K562 (cell line): ENCODE data around the gene TWSG1. TPM values are rescaled to one million over a fixed set of nuclear protein-coding genes. Genes with fewer than 3 reads are reported as not detected.

ENCODE experiments used
- ATAC-seq: fragments of 200-7000 bp; cut with Tn5 transposase; 3 replicates; pipeline ENCODE4 v1.9.1; 2020; ENCODE audit warnings: moderate library complexity
- BruUV-seq: library from RNA; stranded (reverse); fragments of 400-500 nt; replicated peaks from 2 replicates; lab custom pipeline; 2021; lab: Mats Ljungman, UMichigan
- CTCF ChIA-PET: fragments of 300-600 bp; formaldehyde crosslinking; extraction: SDS; loops from one replicate; lab custom pipeline; 2021; ENCODE audit warnings: low intra/inter-chr PET ratio; lab: Yijun Ruan, JAX
- POLR2A ChIA-PET: fragments of 300-600, 350-650 bp; sonication (Branson Sonifier 250); formaldehyde crosslinking; extraction: SDS; loops from one replicate; lab custom pipeline; 2021; ENCODE audit warnings: antibody characterized with exemption, inconsistent platforms; lab: Yijun Ruan, JAX
- DNase-seq, 4 experiments: peaks; one replicate each; pipeline versions ENCODE4 v3.0.0 to v3.0.0-alpha.2; 2011 to 2018; ENCODE audit warnings: low spot score in 3 of 4, mixed read lengths in 3 of 4; ENCODE audit errors: extremely low read depth in 1 of 4
- FAIRE-seq: peaks from 2 replicates; lab custom pipeline; 2011; peaks lifted over from hg19 to GRCh38; lab: Jason Lieb, UNC
- H2AFZ ChIP-seq: 2 replicates; pipeline ENCODE4 v1.6.0; 2011; ENCODE audit warnings: low read depth, low read length, control low read depth, inconsistent platforms
- H3K27ac ChIP-seq: fragments of 200-600 bp; 3 replicates; pipeline ENCODE4 v1.8.0; 2011; ENCODE audit warnings: low read depth, mild to moderate bottlenecking, control low read depth, inconsistent platforms, low read length, moderate library complexity, mixed read lengths; ENCODE audit errors: extremely low read depth
- H3K27me3 ChIP-seq, 2 experiments: fragments of 300-600 bp in 1 of 2; 2 replicates in 1 of 2; 3 replicates in 1 of 2; pipeline versions ENCODE4 v1.6.0 to v1.8.0; 2011; ENCODE audit warnings: inconsistent platforms in 2 of 2, low read length in 2 of 2, mild to moderate bottlenecking in 1 of 2, mixed read lengths in 1 of 2, moderate library complexity in 1 of 2; ENCODE audit not compliant: control insufficient read depth in 2 of 2, insufficient read depth in 2 of 2
- H3K36me3 ChIP-seq: fragments of 300-600 bp; 3 replicates; pipeline ENCODE4 v1.8.0; 2011; ENCODE audit warnings: mild to moderate bottlenecking, low read length, inconsistent platforms; ENCODE audit not compliant: control insufficient read depth, insufficient read depth
- H3K4me1 ChIP-seq, 2 experiments: fragments of 200-600 bp in 1 of 2; replicated peaks in 1 of 2; 2 replicates in 1 of 2; 3 replicates in 1 of 2; pipeline versions ENCODE4 v1.5.1 to v1.8.0; 2011; ENCODE audit warnings: inconsistent platforms in 2 of 2, low read length in 2 of 2, mild to moderate bottlenecking in 1 of 2, mixed read lengths in 1 of 2, moderate library complexity in 1 of 2; ENCODE audit not compliant: control insufficient read depth in 2 of 2, insufficient read depth in 2 of 2
- H3K4me2 ChIP-seq: 2 replicates; pipeline ENCODE4 v1.6.1; 2011; ENCODE audit warnings: low read length, control low read depth, inconsistent platforms, mixed read lengths; ENCODE audit not compliant: insufficient read depth
- H3K4me3 ChIP-seq: fragments of 200-600 bp; sonication (generic), shearing (Covaris generic); 2 replicates; pipeline ENCODE4 v1.5.1; 2016; ENCODE audit warnings: control low read depth, inconsistent platforms
- H3K79me2 ChIP-seq: fragments of 200-600 bp; 3 replicates; pipeline ENCODE4 v1.8.0; 2011; ENCODE audit warnings: low read length, inconsistent platforms; ENCODE audit not compliant: control insufficient read depth, insufficient read depth
- H3K9ac ChIP-seq, 2 experiments: 2 replicates each; pipeline versions ENCODE4 v1.6.0 to v1.6.1; 2011; ENCODE audit warnings: low read depth in 2 of 2, low read length in 2 of 2, control low read depth in 1 of 2, inconsistent platforms in 1 of 2, mild to moderate bottlenecking in 1 of 2, mixed read lengths in 1 of 2; ENCODE audit not compliant: insufficient read depth in 1 of 2
- H3K9me1 ChIP-seq: one replicate; pipeline ENCODE4 v1.6.0; 2011; ENCODE audit warnings: inconsistent platforms, mild to moderate bottlenecking, low read length, moderate library complexity; ENCODE audit not compliant: control insufficient read depth, insufficient read depth
- H3K9me3 ChIP-seq: replicated peaks from 2 replicates; pipeline ENCODE4 v1.5.1; 2011; ENCODE audit warnings: low read depth, low read length, inconsistent platforms; ENCODE audit not compliant: control insufficient read depth, insufficient read depth
- H4K20me1 ChIP-seq: replicated peaks from 2 replicates; pipeline ENCODE4 v1.6.1; 2011; ENCODE audit warnings: low read length, inconsistent platforms, mixed read lengths; ENCODE audit not compliant: control insufficient read depth, insufficient read depth
- HMG20B ChIP-seq: fragments of 250-450 bp; sonication (Bioruptor Pico); IDR thresholded peaks from 2 replicates; pipeline ENCODE4 v1.5.0; 2021; ENCODE audit warnings: mild to moderate bottlenecking
- NFIC ChIP-seq: fragments of 450-650 bp; IDR thresholded peaks from 2 replicates; pipeline ENCODE4 v1.6.1; 2017; ENCODE audit warnings: mild to moderate bottlenecking, inconsistent platforms
- TAF7 ChIP-seq: fragments of 450-650 bp; IDR thresholded peaks from 2 replicates; pipeline ENCODE4 v1.6.1; 2016; ENCODE audit warnings: missing genetic modification characterization, missing compliant biosample characterization
- ZBTB33 ChIP-seq: sonication (generic); formaldehyde crosslinking; IDR thresholded peaks from 2 replicates; pipeline ENCODE4 v1.8.1; 2023; ENCODE audit warnings: mild to moderate bottlenecking, missing genetic modification reagents
- ZNF280B ChIP-seq: fragments of 250-450 bp; sonication (Bioruptor Pico); IDR thresholded peaks from 2 replicates; pipeline ENCODE4 v1.5.1; 2021; ENCODE audit warnings: mild to moderate bottlenecking
- ZNF655 ChIP-seq: fragments of 250-450 bp; sonication (Bioruptor Pico); IDR thresholded peaks from 2 replicates; pipeline ENCODE4 v1.5.0; 2021
- ZNF699 ChIP-seq: fragments of 250-450 bp; sonication (Bioruptor Pico); IDR thresholded peaks from 2 replicates; pipeline ENCODE4 v1.8.0; 2021; ENCODE audit warnings: mild to moderate bottlenecking, moderate library complexity; ENCODE audit not compliant: insufficient replicate concordance
- WGBS: fragments of 100-300 bp; shearing (Covaris generic); methylation state at CpG from one replicate; pipeline ENCODE4 v1.1.6; 2016; ENCODE audit warnings: low coverage, mixed read lengths; ENCODE audit not compliant: insufficient coverage; ENCODE audit errors: missing lambda C conversion rate; 5-methylcytosine and 5-hydroxymethylcytosine counted together
- in situ Hi-C: fragments of 300-500 bp; cut with MboI; formaldehyde crosslinking; loops from 4 replicates; pipeline ENCODE4 v1.15.0; 2018; ENCODE audit warnings: inconsistent platforms, mixed read lengths
- intact Hi-C: fragments of 100-400 bp; cut with micrococcal nuclease; formaldehyde crosslinking; loops from 2 replicates; pipeline ENCODE4 v1.14.2; 2022
- polyA plus RNA-seq, 8 experiments: library from polyadenylated mRNA; depleted of rRNA in 4 of 8; stranded (reverse) in 5 of 8; unstranded in 3 of 8; fragments of >200 nt; fragmentation: Nextera tagmentation in 2 of 8; fragmentation: Illumina TruSeq in 1 of 8; extraction: Ambion mirVana in 2 of 8; extraction: Trizol in 1 of 8; gene quantifications; 2 replicates each; pipeline versions ENCODE4 v1.2.1 to v1.2.3, GENCODE V29; 2011 to 2014; ENCODE audit warnings: inconsistent platforms in 1 of 8, missing spikeins in 1 of 8
- total RNA-seq, 7 experiments: library from RNA; depleted of rRNA in 6 of 7; stranded (reverse); fragments of >200 nt in 6 of 7; fragmentation: Illumina TruSeq in 2 of 7; extraction: Trizol in 2 of 7; gene quantifications; 2 replicates each; pipeline versions ENCODE4 v1.2.1 to v1.2.3, GENCODE V29; 2011 to 2021; ENCODE audit warnings: low replicate concordance in 1 of 7

The TWSG1 gene
- total and polyA plus RNA-seq, 9 of the 15 experiments (the other 6 are each of a cell fraction or from before 2014, with no cell fraction given), result 10.4 to 37.2 (median 25.1) TPM

- TF ChIP-seq TAF7 (tag) (no peak), HMG20B (CRISPR knock-in tag) (no peak), ZNF699 (CRISPR knock-in tag) (no peak)
Measured at GRCh38 chr18:9416563-9417072, 82.0 kb downstream of the TWSG1 start (continued).

GRCh38 chr18:9417073-9417851 is 82.7 kb downstream of the TWSG1 start:
- Histone ChIP-seq H3K79me2 (no peaks in the 10 kb centered on the region), H3K4me3 (no peak overlapping the region), H4K20me1 (no peaks in the 10 kb centered on the region), H3K27ac (no peak overlapping the region), H2AFZ (peak overlapping the region; percentile 67), H3K4me2 (no peak overlapping the region), H3K9me3 (no peaks in the 10 kb centered on the region), H3K27me3 (no peaks in the 10 kb centered on the region), H3K36me3 (no peaks in the 10 kb centered on the region), H3K4me1 (peaks cover 25 to 26% of the 10 kb centered on the region in 2 experiments), H3K9ac (0 out of 4 replicates have a peak overlapping the region, but pooled peaks of 1 of the 2 experiments have one; percentile 10)
- peak; percentile 11; the same call in 1 of the 3 replicates for ATAC-seq
- intact Hi-C loops (no loop called here), in situ Hi-C loops (no loop called here)
- CTCF ChIA-PET, result no interaction called here
- WGBS, result 70% methylated on average over 18 of the region's 18 CpGs
- FAIRE-seq, result no peak
- POLR2A ChIA-PET, result interaction anchor here (0.6 to 1.1 kb wide), 3 partner anchors 10 to 889 kb away, joined by 3 read pairs; no protein-coding TSS in a partner anchor
- no peak for DNase-seq
- TF ChIP-seq NFIC, result peak; percentile 51; the same call in 1 of the 2 replicates
- TF ChIP-seq ZNF655 (CRISPR knock-in tag), result no peak
- TF ChIP-seq ZNF280B (CRISPR knock-in tag), result no peak
- TF ChIP-seq ZBTB33, result peak; percentile 68
- TF ChIP-seq, all 486 proteins: peak for 2
- BruUV-seq, result no TSS peak
- no peaks in the 10 kb centered on the region for H3K9me1 ChIP-seq
